H1 (cell line): ENCODE measurements around the gene TNRC6C. TPM values are rescaled to one million over a fixed set of nuclear protein-coding genes. Genes with fewer than 3 reads are reported as not detected.

ENCODE experiments used
- CTCF ChIA-PET: fragments of 300-600 bp; sonication (Branson Sonifier 250); formaldehyde crosslinking; loops from one replicate; lab custom pipeline; 2021; ENCODE audit not compliant: partially characterized antibody; lab: Charles Lee
- POLR2A ChIA-PET: fragments of 300-600 bp; sonication (Branson Sonifier 250); formaldehyde crosslinking; loops from one replicate; lab custom pipeline; 2021; ENCODE audit warnings: inconsistent platforms; ENCODE audit not compliant: partially characterized antibody; lab: Charles Lee
- DNase-seq, 2 experiments: peaks; one replicate each; pipeline versions ENCODE4 v3.0.0 to v3.0.0-alpha.2; 2010 to 2022; ENCODE audit warnings: low spot score in 2 of 2, low read depth in 1 of 2, mixed read lengths in 1 of 2
- FAIRE-seq: peaks from 2 replicates; lab custom pipeline; 2011; peaks lifted over from hg19 to GRCh38; lab: Jason Lieb, UNC
- H2AFZ ChIP-seq: 2 replicates; pipeline ENCODE4 v1.8.1; 2012; ENCODE audit warnings: low read length, inconsistent platforms
- H2AK5ac ChIP-seq: 2 replicates; pipeline ENCODE4 v1.6.1; 2013; ENCODE audit warnings: low read depth, low read length
- H2BK120ac ChIP-seq: replicated peaks from 2 replicates; pipeline ENCODE3; 2013; ENCODE audit warnings: low read depth, low read length, inconsistent platforms
- H2BK12ac ChIP-seq: 2 replicates; pipeline ENCODE4 v1.6.1; 2013; ENCODE audit warnings: low read depth, low read length
- H2BK15ac ChIP-seq: 2 replicates; pipeline ENCODE4 v1.6.1; 2013; ENCODE audit warnings: low read length
- H2BK20ac ChIP-seq: 2 replicates; pipeline ENCODE4 v1.6.1; 2013; ENCODE audit warnings: low read length
- H2BK5ac ChIP-seq: 2 replicates; pipeline ENCODE4 v1.6.1; 2013; ENCODE audit warnings: low read depth, low read length
- H3K14ac ChIP-seq: 2 replicates; pipeline ENCODE4 v1.6.1; 2013; ENCODE audit warnings: inconsistent platforms; ENCODE audit not compliant: insufficient read length
- H3K18ac ChIP-seq: 2 replicates; pipeline ENCODE4 v1.6.1; 2013; ENCODE audit warnings: low read length; ENCODE audit errors: extremely low read depth
- H3K23ac ChIP-seq: 2 replicates; pipeline ENCODE4 v1.6.1; 2013; ENCODE audit warnings: inconsistent platforms; ENCODE audit not compliant: insufficient read length
- H3K23me2 ChIP-seq: 2 replicates; pipeline ENCODE4 v1.6.1; 2013; ENCODE audit warnings: low read depth, low read length
- H3K27ac ChIP-seq: 2 replicates; pipeline ENCODE4 v1.6.1; 2011; ENCODE audit warnings: low read depth, low read length, inconsistent platforms
- H3K27me3 ChIP-seq, 4 experiments: replicated peaks in 1 of 4; 1 replicate in 1 of 4; 2 replicates in 3 of 4; pipeline versions ENCODE4 v1.6.1 to v1.8.1; 2011 to 2013; ENCODE audit warnings: low read length in 3 of 4, mild to moderate bottlenecking in 3 of 4, inconsistent platforms in 2 of 4, mixed read lengths in 2 of 4, moderate library complexity in 1 of 4; ENCODE audit not compliant: control insufficient read depth in 3 of 4, insufficient read depth in 3 of 4; ENCODE audit errors: extremely low read depth in 1 of 4
- H3K36me3 ChIP-seq, 4 experiments: 2 replicates each; pipeline versions ENCODE4 v1.6.1 to v1.8.1; 2011 to 2013; ENCODE audit warnings: mild to moderate bottlenecking in 4 of 4, low read length in 3 of 4, moderate library complexity in 2 of 4, control low read depth in 1 of 4, inconsistent platforms in 1 of 4; ENCODE audit not compliant: insufficient read depth in 4 of 4, control insufficient read depth in 2 of 4
- H3K4ac ChIP-seq: replicated peaks from 2 replicates; pipeline ENCODE3; 2013; ENCODE audit warnings: low read length, low read depth, mixed read lengths, inconsistent platforms; ENCODE audit not compliant: insufficient read length
- H3K4me1 ChIP-seq, 4 experiments: replicated peaks in 1 of 4; 1 replicate in 1 of 4; 2 replicates in 3 of 4; pipeline versions ENCODE4 v1.6.1 to v1.8.1; 2011 to 2013; ENCODE audit warnings: low read length in 3 of 4, inconsistent platforms in 2 of 4, mixed read lengths in 1 of 4; ENCODE audit not compliant: insufficient read depth in 4 of 4, control insufficient read depth in 3 of 4
- H3K4me2 ChIP-seq, 2 experiments: 2 replicates each; pipeline versions ENCODE4 v1.6.1 to v1.8.1; 2011 to 2013; ENCODE audit warnings: low read depth in 2 of 2, low read length in 2 of 2, control low read depth in 1 of 2, inconsistent platforms in 1 of 2, mild to moderate bottlenecking in 1 of 2; ENCODE audit not compliant: insufficient read depth in 1 of 2
- H3K4me3 ChIP-seq, 4 experiments: fragments of 200-600, 300-600 bp in 1 of 4; sonication (generic), shearing (Covaris generic), sonication (Bioruptor Twin) in 1 of 4; 2 replicates each; pipeline versions ENCODE4 v1.5.1 to v1.8.1; 2011 to 2016; ENCODE audit warnings: low read length in 4 of 4, low read depth in 3 of 4, control low read depth in 2 of 4, inconsistent platforms in 2 of 4, mild to moderate bottlenecking in 2 of 4, mixed read lengths in 1 of 4, moderate library complexity in 1 of 4; ENCODE audit not compliant: insufficient read depth in 2 of 4; ENCODE audit errors: extremely low read depth in 1 of 4
- H3K56ac ChIP-seq: replicated peaks from 2 replicates; pipeline ENCODE3; 2013; ENCODE audit warnings: low read depth, mild to moderate bottlenecking, mixed read lengths, low read length, inconsistent platforms; ENCODE audit not compliant: insufficient read length
- H3K79me1 ChIP-seq: 2 replicates; pipeline ENCODE4 v1.6.1; 2013; ENCODE audit warnings: low read depth, low read length, control low read depth
- H3K79me2 ChIP-seq, 2 experiments: 2 replicates each; pipeline versions ENCODE4 v1.6.1 to v1.8.1; 2012 to 2013; ENCODE audit warnings: low read length in 2 of 2, mild to moderate bottlenecking in 2 of 2, inconsistent platforms in 1 of 2; ENCODE audit not compliant: insufficient read depth in 2 of 2, control insufficient read depth in 1 of 2
- H3K9ac ChIP-seq, 4 experiments: replicated peaks in 1 of 4; 1 replicate in 1 of 4; 2 replicates in 3 of 4; pipeline versions ENCODE4 v1.6.1 to v1.8.1; 2011 to 2013; ENCODE audit warnings: low read depth in 3 of 4, low read length in 3 of 4, control low read depth in 2 of 4, mild to moderate bottlenecking in 2 of 4, moderate library complexity in 2 of 4, inconsistent platforms in 1 of 4; ENCODE audit errors: extremely low read depth in 1 of 4
- H3K9me3 ChIP-seq, 2 experiments: 2 replicates each; pipeline versions ENCODE4 v1.6.1 to v1.8.1; 2012 to 2013; ENCODE audit warnings: mild to moderate bottlenecking in 2 of 2, moderate library complexity in 2 of 2, control low read depth in 1 of 2, inconsistent platforms in 1 of 2, low read depth in 1 of 2, low read length in 1 of 2, mixed read lengths in 1 of 2; ENCODE audit not compliant: insufficient read depth in 2 of 2
- H4K20me1 ChIP-seq, 2 experiments: replicated peaks in 1 of 2; 2 replicates each; pipeline versions ENCODE3 to v1.8.1; 2011 to 2013; ENCODE audit warnings: inconsistent platforms in 2 of 2, low read length in 2 of 2, mild to moderate bottlenecking in 1 of 2; ENCODE audit not compliant: insufficient read depth in 2 of 2, control insufficient read depth in 1 of 2
- H4K5ac ChIP-seq: 2 replicates; pipeline ENCODE4 v1.6.1; 2013; ENCODE audit warnings: low read length, low read depth, mixed read lengths, inconsistent platforms; ENCODE audit not compliant: insufficient read length
- H4K8ac ChIP-seq: 2 replicates; pipeline ENCODE4 v1.8.0; 2013; ENCODE audit warnings: mild to moderate bottlenecking, moderate library complexity, low read length, inconsistent platforms; ENCODE audit not compliant: insufficient read depth; ENCODE audit errors: extremely low read depth
- H4K91ac ChIP-seq: replicated peaks from 2 replicates; pipeline ENCODE3; 2013; ENCODE audit warnings: low read length, mixed read lengths, inconsistent platforms; ENCODE audit not compliant: insufficient read length
- CHD1 ChIP-seq: IDR thresholded peaks from 2 replicates; pipeline ENCODE4 v1.6.1; 2012; ENCODE audit warnings: low read depth, low read length, improper control_type of control experiment
- FOSL1 ChIP-seq: IDR thresholded peaks from 2 replicates; pipeline ENCODE4 v1.6.1; 2011; ENCODE audit warnings: mild to moderate bottlenecking, low read depth, low read length, moderate library complexity; ENCODE audit not compliant: insufficient read depth
- GABPA ChIP-seq: IDR thresholded peaks from 2 replicates; pipeline ENCODE4 v1.6.1; 2011; ENCODE audit warnings: mild to moderate bottlenecking, low read length, moderate library complexity, borderline replicate concordance; ENCODE audit not compliant: insufficient read depth
- MAX ChIP-seq: IDR thresholded peaks from 2 replicates; pipeline ENCODE4 v1.6.1; 2012; ENCODE audit warnings: inconsistent platforms
- NANOG ChIP-seq: IDR thresholded peaks from 2 replicates; pipeline ENCODE4 v1.6.1; 2011; ENCODE audit warnings: low read length, low read depth, mild to moderate bottlenecking, inconsistent platforms; ENCODE audit not compliant: insufficient read depth, poor library complexity, severe bottlenecking
- POU5F1 ChIP-seq: IDR thresholded peaks from 2 replicates; pipeline ENCODE4 v1.6.1; 2011; ENCODE audit warnings: low read depth, mild to moderate bottlenecking, low read length, moderate library complexity
- TBP ChIP-seq: IDR thresholded peaks from 2 replicates; pipeline ENCODE4 v1.6.1; 2011; ENCODE audit warnings: low read depth, low read length, improper control_type of control experiment
- YY1 ChIP-seq: IDR thresholded peaks from 2 replicates; pipeline ENCODE4 v1.6.1; 2011; ENCODE audit warnings: low read depth, mild to moderate bottlenecking, low read length
- whole genome bisulfite sequencing, 2 experiments: shearing (Covaris generic) in 1 of 2; methylation state at CpG; one replicate each; pipeline versions ENCODE4 v1.1.6 to v1.1.7; 2013 to 2015; ENCODE audit warnings: low lambda C conversion rate in 2 of 2, mixed read lengths in 2 of 2, inconsistent platforms in 1 of 2, low coverage in 1 of 2, missing lambda C conversion rate in 1 of 2; ENCODE audit not compliant: insufficient replicate concordance in 2 of 2, insufficient coverage in 1 of 2, insufficient read length in 1 of 2; ENCODE audit errors: extremely low coverage in 1 of 2, missing lambda C conversion rate in 1 of 2; 5-methylcytosine and 5-hydroxymethylcytosine counted together
- polyA plus RNA-seq, 7 experiments: library from polyadenylated mRNA; depleted of rRNA in 3 of 7; stranded (reverse) in 5 of 7; unstranded in 2 of 7; fragments of >200 nt in 5 of 7; fragments of 200-250 nt in 2 of 7; gene quantifications; 1 replicate in 5 of 7; 2 replicates in 1 of 7; 4 replicates in 1 of 7; pipeline versions ENCODE4 v1.2.1 to v1.2.3, GENCODE V29; 2011 to 2013; ENCODE audit warnings: missing spikeins in 2 of 7, mixed read lengths in 2 of 7
- total RNA-seq: library from RNA; stranded (reverse); fragmentation: NEBNext Ultra II Directional; extraction: Animal tissue kit (Norgen Biotek cat#: 25700); gene quantifications from 2 replicates; pipeline ENCODE4 v1.2.1, GENCODE V29; 2021
- TF ChIP-seq, protein P1 (sequence below): IDR thresholded peaks from 2 replicates; pipeline ENCODE4 v1.6.1; 2012; ENCODE audit warnings: inconsistent platforms
- TF ChIP-seq, protein P2 (sequence below): IDR thresholded peaks from 2 replicates; pipeline ENCODE4 v1.6.1; 2011; ENCODE audit warnings: low read length, improper control_type of control experiment

The TNRC6C gene
- total and polyA plus RNA-seq, 2 of the 8 experiments (the other 6 are each of a cell fraction or from before 2014, with no cell fraction given), result 2.8 to 28.9 TPM

DNA sequence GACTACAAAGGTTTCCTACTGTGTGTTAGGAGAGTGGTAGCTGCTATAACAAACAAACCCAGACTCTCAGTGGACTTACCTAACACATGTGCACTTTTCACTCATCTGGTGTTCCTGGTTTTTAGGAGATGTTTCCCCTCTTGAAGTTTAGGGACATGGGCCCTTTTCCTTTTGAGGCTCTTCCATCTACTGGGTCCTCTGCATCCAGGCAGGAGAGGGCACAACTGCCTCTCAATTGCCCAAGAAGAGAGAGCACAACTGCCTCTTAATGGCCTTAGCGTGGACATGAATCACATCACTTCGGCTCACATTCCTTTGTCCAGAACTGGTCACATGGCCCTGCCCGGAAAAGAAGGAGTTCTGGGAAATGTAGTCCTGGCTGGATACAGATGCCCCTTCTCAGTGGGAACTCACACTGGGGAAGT lies 9.8 kb upstream of the TNRC6C start:
- Histone ChIP-seq H3K14ac (no peak overlapping the region), H4K8ac (no peak overlapping the region), H3K4ac (peak overlapping the region; percentile 4), H3K79me2 (no peaks in the 10 kb centered on the region), H2BK15ac (no peak overlapping the region), H2BK5ac (peak overlapping the region; percentile 69; the same call in 1 of the 2 replicates), H2AFZ (peak overlapping the region; percentile 86; the same call in 1 of the 2 replicates), H2BK20ac (no peak overlapping the region), H3K27ac (no peak overlapping the region), H3K4me3 (peak overlapping the region in 1 of 4 experiments; percentile 35; a peak in 1 of 8 replicates), H4K5ac (no peak overlapping the region), H3K4me2 (peak overlapping the region in 1 of 2 experiments; percentile 24; a peak in 1 of 4 replicates), H4K20me1 (no peaks in the 10 kb centered on the region), H3K36me3 (no peaks in the 10 kb centered on the region), H3K56ac (no peak overlapping the region), H3K9me3 (no peaks in the 10 kb centered on the region; a peak in 1 of 4 replicates), H3K27me3 (peaks cover 0 to 3% (median 1%) of the 10 kb centered on the region in 4 experiments; a peak in 1 of 7 replicates), H2BK12ac (peak overlapping the region; percentile 64; the same call in 1 of the 2 replicates), H2BK120ac (no peak overlapping the region), H3K18ac (no peak overlapping the region), H3K9ac (no peak overlapping the region), H3K23me2 (no peaks in the 10 kb centered on the region; the same call in 1 of the 2 replicates), H3K79me1 (no peaks in the 10 kb centered on the region), H2AK5ac (no peak overlapping the region), H3K4me1 (peaks cover 0 to 6% (median 1%) of the 10 kb centered on the region in 4 experiments; a peak in 2 of 7 replicates), H3K23ac (no peak overlapping the region), H4K91ac (no peak overlapping the region)
- FAIRE-seq (peak; percentile 96), DNase-seq (no peak)
- ChIA-PET POLR2A (interaction anchor here (3.0 kb wide), 1 partner anchor 9 kb away, joined by 30 read pairs; the partner anchor contains the start of gene TNRC6C), CTCF (interaction anchor here (1.2 to 1.6 kb wide), 4 partner anchors 9 to 65 kb away, joined by 3 to 8 read pairs (median 4); partner anchors contain the start of gene TNRC6C)
- 57% methylated on average over 3 of the region's 3 CpGs; no CpG with 5 or more reads in 1 of the 2 experiments for WGBS, 2 experiments
- TF ChIP-seq YY1 (0 out of 2 replicates have a peak, but pooled peaks have one; percentile 40), NANOG (no peak), FOSL1 (no peak), CHD1 (no peak), POU5F1 (no peak), MAX (peak; percentile 18; the same call in 1 of the 2 replicates), TBP (no peak), GABPA (no peak)
- TF ChIP-seq, protein P1, sequence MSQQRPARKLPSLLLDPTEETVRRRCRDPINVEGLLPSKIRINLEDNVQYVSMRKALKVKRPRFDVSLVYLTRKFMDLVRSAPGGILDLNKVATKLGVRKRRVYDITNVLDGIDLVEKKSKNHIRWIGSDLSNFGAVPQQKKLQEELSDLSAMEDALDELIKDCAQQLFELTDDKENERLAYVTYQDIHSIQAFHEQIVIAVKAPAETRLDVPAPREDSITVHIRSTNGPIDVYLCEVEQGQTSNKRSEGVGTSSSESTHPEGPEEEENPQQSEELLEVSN, result no peak
- TF ChIP-seq, protein P2, sequence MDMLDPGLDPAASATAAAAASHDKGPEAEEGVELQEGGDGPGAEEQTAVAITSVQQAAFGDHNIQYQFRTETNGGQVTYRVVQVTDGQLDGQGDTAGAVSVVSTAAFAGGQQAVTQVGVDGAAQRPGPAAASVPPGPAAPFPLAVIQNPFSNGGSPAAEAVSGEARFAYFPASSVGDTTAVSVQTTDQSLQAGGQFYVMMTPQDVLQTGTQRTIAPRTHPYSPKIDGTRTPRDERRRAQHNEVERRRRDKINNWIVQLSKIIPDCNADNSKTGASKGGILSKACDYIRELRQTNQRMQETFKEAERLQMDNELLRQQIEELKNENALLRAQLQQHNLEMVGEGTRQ, result peak; percentile 93
